Neural cell (in vitro differentiated cells): ENCODE results near the gene PCDH9.

Source experiments
- CTCF ChIP-seq: fragments of 450-650 bp; IDR thresholded peaks from 2 replicates; pipeline ENCODE4 v1.5.1; 2014; ENCODE audit warnings: antibody characterized with exemption, mild to moderate bottlenecking, moderate library complexity; ENCODE audit not compliant: poor library complexity, severe bottlenecking
- EP300 ChIP-seq: fragments of 450-650 bp; conservative IDR thresholded peaks from 2 replicates; pipeline ENCODE4 v1.6.1; 2014; ENCODE audit warnings: antibody characterized with exemption, mild to moderate bottlenecking, moderate library complexity; ENCODE audit not compliant: poor library complexity, severe bottlenecking
- POLR2AphosphoS5 ChIP-seq: IDR thresholded peaks from 2 replicates; pipeline ENCODE4 v1.6.1; 2012
- RAD21 ChIP-seq: fragments of 450-650 bp; conservative IDR thresholded peaks from 2 replicates; pipeline ENCODE4 v1.6.1; 2014; ENCODE audit warnings: antibody characterized with exemption, mild to moderate bottlenecking, moderate library complexity
- REST ChIP-seq: IDR thresholded peaks from 2 replicates; pipeline ENCODE4 v1.6.1; 2012; ENCODE audit warnings: borderline replicate concordance
- SMC3 ChIP-seq: fragments of 450-650 bp; conservative IDR thresholded peaks from 2 replicates; pipeline ENCODE4 v1.6.1; 2014; ENCODE audit warnings: antibody characterized with exemption, mild to moderate bottlenecking, moderate library complexity; ENCODE audit not compliant: poor library complexity

GRCh38 chr13:66553391-66553790 lies 676.7 kb downstream of the PCDH9 start:
- TF ChIP-seq RAD21, result no peak
- no peak for TF ChIP-seq CTCF
- no peak for TF ChIP-seq REST
- no peak for TF ChIP-seq POLR2AphosphoS5
- TF ChIP-seq SMC3, result no peak
- TF ChIP-seq EP300, result no peak
